Measurements from ENCODE around the gene SDHAF2.

SDHAF2 gene

GRCh38 chr11:61453695-61454094 is 23.8 kb downstream of the SDHAF2 start:
- Histone ChIP-seq H2BK12ac (ENCODE audit: low read length) (no peak overlapping the region), H3K9me3 (ENCODE audit: insufficient read depth, low read depth, low read length) (no peaks in the 10 kb centered on the region), H3K4me2 (ENCODE audit: low read length) (no peak overlapping the region), H2BK5ac (ENCODE audit: low read depth, low read length, poor library complexity) (no peak overlapping the region), H3K4me3 (ENCODE audit: low read depth, low read length) (no peak overlapping the region), H3K23ac (ENCODE audit: low read length) (no peak overlapping the region), H3K79me1 (ENCODE audit: low read length) (no peaks in the 10 kb centered on the region), H2BK120ac (ENCODE audit: insufficient read depth, low read length, poor library complexity) (no peak overlapping the region), H3K27ac (ENCODE audit: low read depth, low read length) (no peak overlapping the region), H3K79me2 (ENCODE audit: control insufficient read depth, insufficient read depth, low read length, poor library complexity) (no peaks in the 10 kb centered on the region), H3K27me3 (ENCODE audit: insufficient read depth, low read length) (no peaks in the 10 kb centered on the region), H4K8ac (ENCODE audit: low read depth, low read length) (no peak overlapping the region), H3K36me3 (ENCODE audit: control insufficient read depth in 1 of 2, insufficient read depth in 2 of 2, low read length in 2 of 2) (peaks cover 14 to 26% of the 10 kb centered on the region in 2 experiments), H3K4ac (ENCODE audit: low read depth, low read length) (no peak overlapping the region), H2AK5ac (ENCODE audit: low read length) (no peak overlapping the region), H2AFZ (ENCODE audit: insufficient read depth, low read length, poor library complexity) (no peak overlapping the region), H4K91ac (ENCODE audit: low read depth, low read length) (no peak overlapping the region), H3K14ac (ENCODE audit: low read length) (no peak overlapping the region), H3K4me1 (ENCODE audit: control insufficient read depth in 1 of 2, insufficient read depth in 2 of 2, low read length in 2 of 2) (peaks cover 0 to 4% of the 10 kb centered on the region in 2 experiments), H3K18ac (ENCODE audit: low read length) (no peak overlapping the region), H3K9ac (ENCODE audit: low read length) (no peak overlapping the region), H4K12ac (ENCODE audit: low read depth, low read length) (no peak overlapping the region)
- no peak for DNase-seq
- no CpG with 5 or more reads among the region's 3 CpGs for WGBS (ENCODE audit: extremely low coverage, insufficient coverage, insufficient read length)

GRCh38 chr11:61454520-61454919 is 24.6 kb downstream of the SDHAF2 start:
- no peak overlapping the region for H2AK5ac ChIP-seq (ENCODE audit: low read length)
- H3K4me2 ChIP-seq (ENCODE audit: low read length): no peak overlapping the region
- peaks cover 0 to under 1% of the 10 kb centered on the region in 2 experiments for H3K4me1 ChIP-seq (ENCODE audit: control insufficient read depth in 1 of 2, insufficient read depth in 2 of 2, low read length in 2 of 2)
- H3K4ac ChIP-seq (ENCODE audit: low read depth, low read length): no peak overlapping the region
- no peak overlapping the region for H3K4me3 ChIP-seq (ENCODE audit: low read depth, low read length)
- no peaks in the 10 kb centered on the region for H3K27me3 ChIP-seq (ENCODE audit: insufficient read depth, low read length)
- H2BK5ac ChIP-seq (ENCODE audit: low read depth, low read length, poor library complexity): no peak overlapping the region
- peaks cover 14 to 26% of the 10 kb centered on the region in 2 experiments for H3K36me3 ChIP-seq (ENCODE audit: control insufficient read depth in 1 of 2, insufficient read depth in 2 of 2, low read length in 2 of 2)
- no peaks in the 10 kb centered on the region for H3K9me3 ChIP-seq (ENCODE audit: insufficient read depth, low read depth, low read length)
- no peak overlapping the region for H3K23ac ChIP-seq (ENCODE audit: low read length)
- H3K79me1 ChIP-seq (ENCODE audit: low read length): no peaks in the 10 kb centered on the region
- no peak overlapping the region for H3K18ac ChIP-seq (ENCODE audit: low read length)
- H3K27ac ChIP-seq (ENCODE audit: low read depth, low read length): no peak overlapping the region
- no peak overlapping the region for H2AFZ ChIP-seq (ENCODE audit: insufficient read depth, low read length, poor library complexity)
- no peak overlapping the region for H3K14ac ChIP-seq (ENCODE audit: low read length)
- no peak overlapping the region for H4K12ac ChIP-seq (ENCODE audit: low read depth, low read length)
- H4K8ac ChIP-seq (ENCODE audit: low read depth, low read length): no peak overlapping the region
- no peak overlapping the region for H2BK12ac ChIP-seq (ENCODE audit: low read length)
- no peaks in the 10 kb centered on the region for H3K79me2 ChIP-seq (ENCODE audit: control insufficient read depth, insufficient read depth, low read length, poor library complexity)
- no peak overlapping the region for H4K91ac ChIP-seq (ENCODE audit: low read depth, low read length)
- DNase-seq: no peak
- WGBS (ENCODE audit: extremely low coverage, insufficient coverage, insufficient read length): no CpG with 5 or more reads among the region's 7 CpGs
- no peak overlapping the region for H2BK120ac ChIP-seq (ENCODE audit: insufficient read depth, low read length, poor library complexity)
- H3K9ac ChIP-seq (ENCODE audit: low read length): no peak overlapping the region

GRCh38 chr11:61460474-61460881 is 30.6 kb downstream of the SDHAF2 start:
- no peak overlapping the region for H2AK5ac ChIP-seq (ENCODE audit: low read length)
- H2BK120ac ChIP-seq (ENCODE audit: insufficient read depth, low read length, poor library complexity): no peak overlapping the region
- no peak overlapping the region for H3K27ac ChIP-seq (ENCODE audit: low read depth, low read length)
- no peak overlapping the region for H4K12ac ChIP-seq (ENCODE audit: low read depth, low read length)
- H4K8ac ChIP-seq (ENCODE audit: low read depth, low read length): no peak overlapping the region
- no peak overlapping the region for H3K23ac ChIP-seq (ENCODE audit: low read length)
- H2AFZ ChIP-seq (ENCODE audit: insufficient read depth, low read length, poor library complexity): no peak overlapping the region
- no peak overlapping the region for H4K91ac ChIP-seq (ENCODE audit: low read depth, low read length)
- no peak overlapping the region for H3K4me3 ChIP-seq (ENCODE audit: low read depth, low read length)
- no peaks in the 10 kb centered on the region for H3K79me1 ChIP-seq (ENCODE audit: low read length)
- H3K79me2 ChIP-seq (ENCODE audit: control insufficient read depth, insufficient read depth, low read length, poor library complexity): no peaks in the 10 kb centered on the region
- WGBS (ENCODE audit: extremely low coverage, insufficient coverage, insufficient read length): no CpG with 5 or more reads among the region's 3 CpGs
- H3K18ac ChIP-seq (ENCODE audit: low read length): no peak overlapping the region
- no peak for DNase-seq
- no peaks in the 10 kb centered on the region for H3K4me1 ChIP-seq (ENCODE audit: control insufficient read depth in 1 of 2, insufficient read depth in 2 of 2, low read length in 2 of 2)
- no peak overlapping the region for H3K4me2 ChIP-seq (ENCODE audit: low read length)
- no peak overlapping the region for H3K4ac ChIP-seq (ENCODE audit: low read depth, low read length)
- peaks cover 1 to 4% of the 10 kb centered on the region in 2 experiments for H3K36me3 ChIP-seq (ENCODE audit: control insufficient read depth in 1 of 2, insufficient read depth in 2 of 2, low read length in 2 of 2)
- no peak overlapping the region for H2BK5ac ChIP-seq (ENCODE audit: low read depth, low read length, poor library complexity)
- no peak overlapping the region for H3K14ac ChIP-seq (ENCODE audit: low read length)
- no peak overlapping the region for H3K9ac ChIP-seq (ENCODE audit: low read length)
- no peaks in the 10 kb centered on the region for H3K9me3 ChIP-seq (ENCODE audit: insufficient read depth, low read depth, low read length)
- no peak overlapping the region for H2BK12ac ChIP-seq (ENCODE audit: low read length)
- no peaks in the 10 kb centered on the region for H3K27me3 ChIP-seq (ENCODE audit: insufficient read depth, low read length)

GRCh38 chr11:61460986-61461385 is 31.1 kb downstream of the SDHAF2 start:
- H3K27me3 ChIP-seq (ENCODE audit: insufficient read depth, low read length): no peaks in the 10 kb centered on the region
- no peaks in the 10 kb centered on the region for H3K79me2 ChIP-seq (ENCODE audit: control insufficient read depth, insufficient read depth, low read length, poor library complexity)
- no peak overlapping the region for H3K4me2 ChIP-seq (ENCODE audit: low read length)
- no peak overlapping the region for H3K27ac ChIP-seq (ENCODE audit: low read depth, low read length)
- no peak overlapping the region for H3K14ac ChIP-seq (ENCODE audit: low read length)
- WGBS (ENCODE audit: extremely low coverage, insufficient coverage, insufficient read length): no CpG with 5 or more reads among the region's 5 CpGs
- no peaks in the 10 kb centered on the region for H3K4me1 ChIP-seq (ENCODE audit: control insufficient read depth in 1 of 2, insufficient read depth in 2 of 2, low read length in 2 of 2)
- no peak overlapping the region for H2BK120ac ChIP-seq (ENCODE audit: insufficient read depth, low read length, poor library complexity)
- no peak overlapping the region for H4K91ac ChIP-seq (ENCODE audit: low read depth, low read length)
- DNase-seq: peak in 1 of 2 donors; percentile 34
- no peak overlapping the region for H2BK12ac ChIP-seq (ENCODE audit: low read length)
- H2BK5ac ChIP-seq (ENCODE audit: low read depth, low read length, poor library complexity): no peak overlapping the region
- no peak overlapping the region for H2AFZ ChIP-seq (ENCODE audit: insufficient read depth, low read length, poor library complexity)
- H3K4ac ChIP-seq (ENCODE audit: low read depth, low read length): no peak overlapping the region
- no peak overlapping the region for H3K18ac ChIP-seq (ENCODE audit: low read length)
- no peaks in the 10 kb centered on the region for H3K9me3 ChIP-seq (ENCODE audit: insufficient read depth, low read depth, low read length)
- no peak overlapping the region for H2AK5ac ChIP-seq (ENCODE audit: low read length)
- no peak overlapping the region for H4K12ac ChIP-seq (ENCODE audit: low read depth, low read length)
- H3K4me3 ChIP-seq (ENCODE audit: low read depth, low read length): no peak overlapping the region
- H3K36me3 ChIP-seq (ENCODE audit: control insufficient read depth in 1 of 2, insufficient read depth in 2 of 2, low read length in 2 of 2): peaks cover 0 to 1% of the 10 kb centered on the region in 2 experiments
- no peak overlapping the region for H4K8ac ChIP-seq (ENCODE audit: low read depth, low read length)
- no peak overlapping the region for H3K9ac ChIP-seq (ENCODE audit: low read length)
- H3K79me1 ChIP-seq (ENCODE audit: low read length): no peaks in the 10 kb centered on the region
- H3K23ac ChIP-seq (ENCODE audit: low read length): no peak overlapping the region
